ENCODE measurements around the gene DTX1. TPM values are rescaled to one million over a fixed set of nuclear protein-coding genes. Genes with fewer than 3 reads are reported as not detected.

Gene DTX1
- total RNA-seq, 1 experiment from 2014 or later = 3.0 TPM

- Mint-ChIP-seq H3K36me3 (ENCODE audit: insufficient read depth in 1 of 3, low read depth in 3 of 3) (no peaks in the 10 kb centered on the region; a peak in 3 of 7 replicates), H3K4me3 (no peak overlapping the region; a peak in 1 of 5 replicates), H3K27me3 (ENCODE audit: low read depth) (peaks cover 2% of the 10 kb centered on the region; the same call in 1 of the 2 replicates), H3K4me1 (peaks cover 6 to 13% of the 10 kb centered on the region in 2 experiments; a peak in 3 of 4 replicates), H3K27ac (no peak overlapping the region; a peak in 1 of 7 replicates), H3K9me3 (peaks cover 3 to 4% of the 10 kb centered on the region in 2 experiments; a peak in 4 of 5 replicates)
- H2BK120ac ChIP-seq (ENCODE audit: low read depth, low read length, poor library complexity, severe bottlenecking) = no peak overlapping the region
- H2BK5ac ChIP-seq (ENCODE audit: insufficient read length, low read length) = no peak overlapping the region
- no peak overlapping the region for H2BK15ac ChIP-seq (ENCODE audit: low read depth, low read length)
- no peak overlapping the region for H3K18ac ChIP-seq (ENCODE audit: insufficient read length, low read depth, low read length)
- H4K20me1 ChIP-seq (ENCODE audit: control insufficient read depth, insufficient read depth, insufficient read length) = no peaks in the 10 kb centered on the region
- no peak overlapping the region for H3K27ac ChIP-seq (ENCODE audit: insufficient read length, low read depth, low read length)
- H3K14ac ChIP-seq (ENCODE audit: insufficient read depth, low read length) = no peak overlapping the region; the same call in 1 of the 2 replicates
- H3K56ac ChIP-seq (ENCODE audit: insufficient read length, low read depth, low read length) = no peak overlapping the region
- no peaks in the 10 kb centered on the region for H3K23me2 ChIP-seq (ENCODE audit: insufficient read length, low read depth, low read length, poor library complexity, severe bottlenecking)
- no peak overlapping the region for H2BK20ac ChIP-seq (ENCODE audit: low read depth, low read length, poor library complexity, severe bottlenecking)
- no peak overlapping the region for H3K9ac ChIP-seq (ENCODE audit: extremely low read depth, insufficient read length, low read length)
- H2AFZ ChIP-seq (ENCODE audit: low read length) = no peak overlapping the region
- no peak overlapping the region for H3K23ac ChIP-seq (ENCODE audit: insufficient read length, low read depth, low read length)
- no peak overlapping the region for H2AK5ac ChIP-seq (ENCODE audit: insufficient read length, low read length)
- H3T11ph ChIP-seq (ENCODE audit: low read length) = no peak overlapping the region
- H3K9me3 ChIP-seq (ENCODE audit: control insufficient read depth, low read depth, low read length) = no peaks in the 10 kb centered on the region
- peaks cover 2% of the 10 kb centered on the region; the same call in 1 of the 2 replicates for H3K4me1 ChIP-seq (ENCODE audit: insufficient read depth, low read length)
- no peak for DNase-seq
- no peaks in the 10 kb centered on the region for H3K79me1 ChIP-seq (ENCODE audit: insufficient read depth, low read depth, low read length, poor library complexity, severe bottlenecking)
- no peak overlapping the region for H3K4ac ChIP-seq (ENCODE audit: low read depth, low read length)
- no peaks in the 10 kb centered on the region for H3K79me2 ChIP-seq (ENCODE audit: insufficient read depth, low read length)
- no CpG with 5 or more reads among the region's 17 CpGs for WGBS (ENCODE audit: extremely low coverage, insufficient read length, low lambda C conversion rate)
- no peak overlapping the region for H4K91ac ChIP-seq (ENCODE audit: insufficient read length, low read depth, low read length)
- no peak for TF ChIP-seq CTCF (conservative IDR thresholded peaks at IDR 0.05)
- no peak overlapping the region for H4K5ac ChIP-seq (ENCODE audit: insufficient read length, low read depth, low read length)
- no peaks in the 10 kb centered on the region for H3K27me3 ChIP-seq (ENCODE audit: insufficient read depth, low read length)
- no peak overlapping the region for H2BK12ac ChIP-seq (ENCODE audit: insufficient read length, low read depth, low read length)
- H4K8ac ChIP-seq (replicated peaks; ENCODE audit: insufficient read length, low read depth, low read length) = no peak overlapping the region
- H3K4me2 ChIP-seq (ENCODE audit: insufficient read depth, insufficient read length, low read length) = no peak overlapping the region
These were observed 85.8 kb downstream of the DTX1 start for GRCh38 chr12:113142173-113142885.

Measured in H9 (cell line).